Upper lobe of left lung (tissue), 6 donors: Measurements from ENCODE around the gene METRNL. TPM values are rescaled to one million over a fixed set of nuclear protein-coding genes. Genes with fewer than 3 reads are reported as not detected.
A peak's percentile ranks its signal among the peaks of the same experiment; 100 is the strongest.
"Not testable (repeated sequence)": the region's sequence is repeated elsewhere in the genome, so short reads cannot be mapped to it uniquely, and the experiment has no call there.

Source experiments
- ATAC-seq, 2 donors: fragments of 200-7000 bp; cut with Tn5 transposase; one replicate each; pipeline ENCODE4 v1.9.1; 2022; ENCODE audit warnings: mild to moderate bottlenecking in 2 of 2, moderate library complexity in 2 of 2; ENCODE audit not compliant: low FRiP score in 2 of 2
- DNase-seq, 2 donors: peaks; one replicate each; pipeline ENCODE4 v3.0.0-alpha.2; 2019 to 2020
- H3K27ac ChIP-seq, 4 donors: fragments of 200-600 bp; sonication (generic); one replicate each; pipeline ENCODE4 v1.5.1; 2016 to 2019
- H3K27me3 ChIP-seq, 4 donors: fragments of 200-600 bp; sonication (generic); one replicate each; pipeline ENCODE4 v1.5.1; 2017 to 2019
- H3K36me3 ChIP-seq, 4 donors: fragments of 200-600 bp; sonication (generic); one replicate each; pipeline ENCODE4 v1.5.1; 2016 to 2019
- H3K4me1 ChIP-seq, 4 donors: fragments of 200-600 bp; sonication (generic); one replicate each; pipeline ENCODE4 v1.5.1; 2018 to 2019
- H3K4me3 ChIP-seq, 4 donors: fragments of 200-600 bp; sonication (generic); one replicate each; pipeline ENCODE4 v1.5.1; 2017 to 2019; ENCODE audit warnings: mild to moderate bottlenecking in 2 of 4, moderate library complexity in 1 of 4
- H3K9me3 ChIP-seq, 4 donors: fragments of 200-600 bp; sonication (generic); one replicate each; pipeline ENCODE4 v1.5.1; 2018 to 2019
- CTCF ChIP-seq, 6 experiments: fragments of 450-650 bp in 4 of 6; fragments of 200-600 bp in 2 of 6; sonication (generic) in 2 of 6; IDR thresholded peaks; one replicate each; pipeline ENCODE4 v1.5.1; 2016 to 2019; ENCODE audit warnings: antibody characterized with exemption in 6 of 6
- EP300 ChIP-seq, 4 donors: sonication (generic); formaldehyde crosslinking; IDR thresholded peaks; one replicate each; pipeline ENCODE4 v1.5.1; 2017; ENCODE audit warnings: antibody characterized with exemption in 4 of 4, control low read depth in 2 of 4
- POLR2A ChIP-seq, 4 donors: fragments of 450-650 bp; IDR thresholded peaks; one replicate each; pipeline ENCODE4 v1.5.1; 2016 to 2017; ENCODE audit warnings: antibody characterized with exemption in 4 of 4, mild to moderate bottlenecking in 2 of 4
- POLR2AphosphoS5 ChIP-seq, 2 donors: sonication (generic); formaldehyde crosslinking; IDR thresholded peaks; one replicate each; pipeline ENCODE4 v1.5.1; 2017; ENCODE audit warnings: antibody characterized with exemption in 2 of 2
- WGBS, 2 donors: methylation state at CpG; one replicate each; pipeline ENCODE4 v1.1.5; 2017 to 2018; 5-methylcytosine and 5-hydroxymethylcytosine counted together
- total RNA-seq, 6 donors: library from RNA; depleted of rRNA in 4 of 6; stranded (reverse); fragments of >200 nt in 4 of 6; gene quantifications; one replicate each; pipeline versions ENCODE4 v1.1.0 to v1.2.1, GENCODE V29; 2016 to 2021
- donor health status: DM: no; HTN: no; CAD: no; lungs with moderate emphysema.
- donor health status: DM: no; HTN: yes; CAD: no; lungs with severe emphysema.

Gene METRNL
- total RNA-seq, 6 donors from 2014 or later: 59.4 to 120 (median 76.4) TPM

DNA sequence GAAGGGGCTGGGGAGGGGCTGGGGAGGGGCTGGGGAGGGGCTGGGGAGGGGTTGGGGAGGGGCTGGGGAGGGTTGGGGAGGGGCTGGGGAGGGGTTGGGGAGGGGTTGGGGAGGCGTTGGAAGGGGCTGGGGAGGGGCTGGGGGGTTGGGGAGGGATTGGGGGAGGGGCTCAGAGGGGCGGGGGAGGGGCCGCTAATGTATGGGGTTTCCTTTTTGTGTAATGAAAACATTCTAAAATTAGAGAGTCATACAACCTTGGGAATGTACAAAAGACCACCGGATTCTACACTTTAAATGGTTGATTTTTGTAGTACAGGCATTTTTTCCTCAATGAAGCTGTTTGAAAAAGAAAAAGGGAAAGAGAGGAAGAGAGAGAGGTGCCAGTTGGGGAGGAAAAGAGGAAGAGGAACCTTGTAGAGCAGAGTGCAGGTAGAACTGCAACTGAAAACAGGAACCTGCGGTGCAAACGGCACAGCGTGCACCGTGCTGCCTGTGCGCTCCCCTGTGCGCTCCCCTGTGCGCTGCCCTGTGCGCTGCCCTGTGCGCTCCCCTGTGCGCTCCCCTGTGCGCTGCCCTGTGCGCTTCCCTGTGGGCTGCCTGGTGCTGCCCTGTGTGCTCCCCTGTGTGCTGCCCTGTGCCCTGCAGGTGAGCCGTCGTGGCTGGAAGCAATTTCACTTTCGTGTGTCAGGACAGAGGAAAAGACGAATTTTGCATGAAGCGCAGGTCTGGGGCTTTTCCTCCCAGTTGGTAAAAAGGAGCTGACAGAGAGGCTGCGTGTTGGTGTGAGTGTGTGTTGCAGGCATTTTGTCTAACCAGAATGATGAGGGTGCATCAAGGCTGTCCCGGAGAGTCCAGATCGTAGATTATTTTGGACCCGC lies 40.8 kb downstream of the METRNL start:
- DNase-seq (peak; percentile 62 to 81), ATAC-seq (peak; percentile 20 to 74)
- H3K36me3 ChIP-seq: no peaks in the 10 kb centered on the region
- H3K4me3 ChIP-seq: no peak overlapping the region
- H3K4me1 ChIP-seq: peaks cover 0 to 16% (median 2%) of the 10 kb centered on the region in 4 donors
- no peak overlapping the region for H3K27ac ChIP-seq
- 49 to 59% methylated on average over 24 to 25 of the region's 25 CpGs for WGBS, 2 donors
- TF ChIP-seq CTCF (IDR thresholded peaks at IDR 0.05) (no peak), POLR2A (IDR thresholded peaks at IDR 0.05) (no peak), EP300 (IDR thresholded peaks at IDR 0.05) (no peak), POLR2AphosphoS5 (IDR thresholded peaks at IDR 0.05) (no peak)
- no peaks in the 10 kb centered on the region for H3K27me3 ChIP-seq
- H3K9me3 ChIP-seq: no peaks in the 10 kb centered on the region

GRCh38 chr17:83121473-83121872 lies 42.1 kb downstream of the METRNL start:
- not testable (repeated sequence) for H3K27ac ChIP-seq, H3K36me3 ChIP-seq, DNase-seq, H3K9me3 ChIP-seq, H3K4me3 ChIP-seq, H3K27me3 ChIP-seq, ATAC-seq
- 79 to 82% methylated on average over 11 to 12 of the region's 12 CpGs for WGBS, 2 donors
- H3K4me1 ChIP-seq: peaks cover 0 to 20% (median 4%) of the 10 kb centered on the region in 4 donors

GRCh38 chr17:83121921-83122820 lies 42.8 kb downstream of the METRNL start:
- ATAC-seq (peak in 1 of 2 donors; percentile 5), DNase-seq (peak in 1 of 2 donors; percentile 20)
- TF ChIP-seq POLR2AphosphoS5 (IDR thresholded peaks at IDR 0.05) (no peak), EP300 (IDR thresholded peaks at IDR 0.05) (no peak), POLR2A (IDR thresholded peaks at IDR 0.05) (no peak), CTCF (IDR thresholded peaks at IDR 0.05) (no peak)
- H3K27ac ChIP-seq: no peak overlapping the region
- no peaks in the 10 kb centered on the region for H3K9me3 ChIP-seq
- H3K36me3 ChIP-seq: no peaks in the 10 kb centered on the region
- no peak overlapping the region for H3K4me3 ChIP-seq
- H3K27me3 ChIP-seq: no peaks in the 10 kb centered on the region
- H3K4me1 ChIP-seq: peaks cover 0 to 20% (median 4%) of the 10 kb centered on the region in 4 donors
- 74 to 81% methylated on average over 25 to 26 of the region's 26 CpGs for WGBS, 2 donors

- ATAC-seq (peak in 1 of 2 donors; percentile 34), DNase-seq (peak in 1 of 2 donors; percentile 14)
- H3K27ac ChIP-seq: no peak overlapping the region
- no peak overlapping the region for H3K4me3 ChIP-seq
- WGBS, 2 donors: 76 to 85% methylated on average over 14 to 16 of the region's 16 CpGs
- no peaks in the 10 kb centered on the region for H3K9me3 ChIP-seq
- peaks cover 0 to 20% (median 4%) of the 10 kb centered on the region in 4 donors for H3K4me1 ChIP-seq
- TF ChIP-seq EP300 (IDR thresholded peaks at IDR 0.05): no peak
- TF ChIP-seq CTCF (IDR thresholded peaks at IDR 0.05): no peak
- no peak for TF ChIP-seq POLR2A (IDR thresholded peaks at IDR 0.05)
- no peak for TF ChIP-seq POLR2AphosphoS5 (IDR thresholded peaks at IDR 0.05)
- H3K36me3 ChIP-seq: no peaks in the 10 kb centered on the region
- no peaks in the 10 kb centered on the region for H3K27me3 ChIP-seq
Observed at GRCh38 chr17:83122834-83123233, 43.4 kb downstream of the METRNL start.
